UCSD-AML1 (cell line): ENCODE results near the gene KLHL29.
"Not testable (repeated sequence)": the region's sequence is repeated elsewhere in the genome, so short reads cannot be mapped to it uniquely, and the experiment has no call there.

ENCODE experiments used
- DNase-seq: peaks from one replicate; lab custom pipeline; 2025; ENCODE audit not compliant: unreplicated experiment; lab: John Stamatoyannopoulos, UW

The KLHL29 gene

DNA sequence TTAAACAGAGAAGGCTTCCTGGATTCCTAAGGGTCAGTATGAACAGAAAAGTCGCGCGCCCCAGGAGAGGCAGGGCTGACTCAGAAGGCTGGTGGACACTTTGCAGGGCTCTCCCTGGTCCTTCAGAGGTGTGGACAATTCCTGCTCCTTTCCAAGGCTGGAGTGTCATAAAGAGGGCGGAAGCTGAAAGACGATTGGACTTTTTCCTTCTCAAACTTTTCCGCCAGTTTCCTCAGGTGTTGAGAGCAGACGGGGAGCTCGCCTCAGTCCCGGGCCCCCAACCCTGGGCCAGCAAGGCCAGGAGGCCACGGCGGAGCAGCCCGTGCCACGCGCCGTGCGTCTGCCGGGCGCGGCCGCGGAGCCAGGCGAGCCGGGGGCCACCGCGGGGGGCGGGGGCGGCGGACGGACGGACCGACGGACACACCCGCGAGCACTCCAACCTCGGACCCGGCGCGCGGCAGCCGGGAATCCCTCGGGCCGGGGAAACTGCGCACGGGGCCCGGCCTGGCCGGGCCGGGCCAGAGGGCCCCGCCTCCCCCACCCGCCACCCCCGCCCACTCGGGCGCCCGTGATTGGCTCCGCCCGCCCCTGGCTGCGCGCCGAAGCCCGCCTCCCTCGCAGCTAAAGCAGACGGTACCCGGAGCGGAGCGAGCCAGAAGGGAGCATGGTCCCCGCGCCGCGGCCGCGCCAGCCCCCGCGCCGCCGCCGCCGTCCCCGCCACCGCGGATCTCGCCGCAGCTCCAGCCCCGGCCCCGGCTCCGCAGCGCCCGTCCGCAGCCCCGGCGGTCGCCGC, at the start of gene KLHL29:
Gene KLHL29, plus strand, starts transcription at position 629 of the 793 bp plus-strand sequence. CDS start 177,018 bp downstream, outside the sequence.
- DNase-seq, result no peak

- DNase-seq, result no peak
Measured at GRCh38 chr2:23335550-23335949, 49.4 kb upstream of the KLHL29 start.

- no peak for DNase-seq
Measured at GRCh38 chr2:23342075-23342474, 42.9 kb upstream of the KLHL29 start.

- DNase-seq, result no peak
Measured at GRCh38 chr2:23346029-23346428, 39.0 kb upstream of the KLHL29 start.

DNA sequence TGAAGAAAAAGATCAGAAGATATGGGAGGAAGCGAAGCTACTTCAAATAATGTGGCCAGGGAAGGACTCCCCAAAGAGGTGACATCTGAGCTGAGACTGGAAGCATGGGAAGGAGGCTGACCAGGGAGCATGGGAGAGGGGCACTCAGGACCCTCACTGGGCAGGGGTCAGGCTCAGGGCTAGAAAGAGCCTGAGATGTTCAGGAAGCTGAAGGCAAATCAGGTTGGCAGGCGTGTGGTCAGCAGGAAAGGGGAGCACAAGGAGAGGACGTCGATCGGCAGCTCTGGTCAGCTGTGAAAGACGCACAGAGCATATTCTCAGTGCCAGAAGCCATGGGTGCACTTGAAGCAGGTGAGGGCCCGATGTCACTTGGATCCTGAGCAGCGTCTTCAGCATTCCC, 38.2 kb upstream of the KLHL29 start:
- no peak for DNase-seq

- no peak for DNase-seq
Measured at GRCh38 chr2:23347471-23348092, 37.4 kb upstream of the KLHL29 start.

GRCh38 chr2:23348093-23348481, 36.9 kb upstream of the KLHL29 start:
- not testable (repeated sequence) for DNase-seq

DNA sequence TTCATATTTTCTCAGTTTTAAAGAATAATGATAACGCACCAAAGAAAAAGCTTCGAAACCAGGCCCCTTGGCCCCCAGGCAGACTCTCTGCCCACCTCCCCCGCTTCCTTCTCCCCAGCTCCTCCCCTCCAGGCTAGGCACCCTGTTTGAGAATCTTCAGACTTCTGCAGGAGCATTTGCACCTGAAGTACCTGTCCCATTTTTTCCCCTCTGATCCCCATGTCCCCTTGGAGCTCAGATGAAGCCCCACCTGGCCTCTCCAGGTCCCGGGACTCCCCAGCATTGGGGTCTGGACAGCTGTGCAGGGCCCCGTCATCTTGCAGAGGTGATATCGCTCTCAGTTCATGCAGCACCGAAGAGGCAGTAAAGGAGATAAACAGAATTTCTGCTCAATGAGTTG, 35.5 kb upstream of the KLHL29 start:
- no peak for DNase-seq

GRCh38 chr2:23350041-23350791, 34.8 kb upstream of the KLHL29 start:
- no peak for DNase-seq

DNA sequence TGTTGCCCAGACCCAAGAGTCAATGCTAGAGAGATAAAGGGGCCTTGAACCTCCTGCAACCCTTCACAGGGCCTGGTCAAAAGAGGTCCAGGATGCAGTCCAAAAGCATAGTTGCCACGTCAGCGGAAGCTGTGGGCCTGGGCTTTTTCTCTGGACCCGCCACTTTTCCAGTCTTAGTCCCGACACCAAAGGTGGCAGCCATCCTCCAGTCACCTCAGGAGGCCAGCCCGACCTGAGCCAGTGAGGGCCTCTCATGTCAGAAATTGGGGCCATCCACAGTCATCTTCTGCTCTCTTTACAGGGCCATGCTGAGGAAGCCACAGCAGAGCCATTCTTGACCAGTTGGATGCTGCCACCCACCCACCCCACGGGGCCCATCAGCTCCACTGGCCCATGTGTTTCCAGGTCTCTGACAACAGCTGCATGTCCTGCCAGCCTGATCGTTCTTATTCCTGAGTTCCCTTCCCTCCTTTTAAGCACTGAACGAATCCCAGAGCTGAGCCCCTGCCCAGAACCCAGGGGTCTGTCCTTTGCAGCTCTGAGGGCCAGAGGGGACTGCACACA, 34.1 kb upstream of the KLHL29 start:
- DNase-seq, result no peak

DNA sequence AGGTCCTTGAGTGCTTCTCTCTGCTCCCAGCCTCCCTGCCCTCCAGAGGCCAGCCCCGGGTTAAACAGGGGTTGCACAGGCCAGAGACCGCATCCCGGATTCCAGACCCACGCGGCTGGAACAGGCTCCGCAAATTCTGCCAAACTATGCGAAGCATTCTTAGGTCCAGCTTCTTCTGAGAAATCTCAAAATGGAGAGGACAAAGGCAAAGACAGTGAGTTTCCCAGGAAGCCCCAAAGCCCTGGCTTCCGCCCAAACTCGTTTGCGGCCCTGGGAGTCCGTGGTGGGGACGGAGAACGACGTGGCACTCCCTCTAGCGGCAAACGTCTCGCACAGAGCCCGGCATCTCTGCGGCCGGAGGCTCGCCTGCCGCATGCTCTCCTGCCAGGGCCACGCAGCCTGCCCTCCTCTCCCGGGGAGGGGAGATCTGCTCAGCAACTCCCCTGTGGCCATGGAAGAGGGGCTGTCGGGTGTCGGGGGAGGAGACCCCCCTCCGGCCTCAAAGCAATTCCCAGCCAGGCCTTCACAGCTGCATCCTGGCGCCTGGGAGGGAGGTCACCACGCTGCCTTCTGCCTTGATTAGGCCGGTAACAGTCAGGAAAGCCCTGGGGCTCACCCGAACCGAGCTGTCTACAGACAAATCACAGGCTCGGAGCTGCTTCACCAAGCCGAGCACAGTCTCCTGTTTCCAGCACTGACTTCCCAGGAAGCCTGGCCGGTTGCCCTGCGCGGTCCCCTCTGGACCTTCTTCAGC, 33.4 kb upstream of the KLHL29 start:
- peak; percentile 65 for DNase-seq

GRCh38 chr2:23354554-23354953, 30.4 kb upstream of the KLHL29 start:
- DNase-seq, result no peak

- DNase-seq, result no peak
Measured at GRCh38 chr2:23355001-23355400, 30.0 kb upstream of the KLHL29 start.

- no peak for DNase-seq
Measured at GRCh38 chr2:23356711-23357110, 28.3 kb upstream of the KLHL29 start.

DNA sequence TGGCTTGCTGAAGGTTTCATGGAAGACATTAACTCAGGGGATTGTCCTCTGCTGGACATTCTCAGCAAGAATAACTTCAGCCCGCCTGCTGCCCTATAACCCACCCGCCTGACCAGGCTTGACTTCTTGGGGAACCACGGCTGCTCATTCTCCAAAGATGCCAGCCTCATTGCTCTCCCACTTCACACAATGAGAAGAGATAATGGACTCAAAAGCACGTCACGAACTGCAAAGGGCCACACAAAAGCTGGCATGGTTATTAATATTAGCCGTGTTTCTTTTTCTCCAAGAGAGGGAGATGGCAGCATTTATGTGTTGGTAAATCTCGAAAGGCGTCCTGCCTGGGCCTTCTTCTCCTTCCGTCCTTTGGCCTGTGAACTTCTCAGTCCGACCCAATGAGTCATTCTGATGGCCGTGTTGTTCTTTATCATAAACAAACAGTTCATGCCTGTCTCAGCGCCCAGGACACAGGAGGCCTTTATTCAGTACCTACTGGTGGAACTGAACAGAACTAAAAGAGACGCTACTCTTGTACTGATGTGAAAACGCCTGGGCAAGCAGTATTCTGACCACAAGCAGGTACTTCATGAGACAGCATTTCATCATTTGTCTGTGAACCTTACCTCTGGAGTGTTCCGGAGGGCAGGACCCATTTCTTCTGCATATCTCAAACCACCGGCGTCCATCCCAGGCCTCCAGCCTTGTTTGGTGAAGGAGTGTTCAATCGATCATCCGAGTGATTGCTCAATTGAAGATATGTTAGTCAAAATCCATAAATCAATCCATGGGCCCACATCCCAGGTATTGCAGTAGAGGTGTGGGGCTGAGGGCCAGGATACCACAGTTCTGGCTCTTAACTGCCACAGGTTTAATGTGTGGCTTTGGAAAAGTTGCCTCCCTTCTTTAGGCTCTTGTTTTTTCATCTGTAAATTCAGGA, 25.1 kb upstream of the KLHL29 start:
- no peak for DNase-seq

DNA sequence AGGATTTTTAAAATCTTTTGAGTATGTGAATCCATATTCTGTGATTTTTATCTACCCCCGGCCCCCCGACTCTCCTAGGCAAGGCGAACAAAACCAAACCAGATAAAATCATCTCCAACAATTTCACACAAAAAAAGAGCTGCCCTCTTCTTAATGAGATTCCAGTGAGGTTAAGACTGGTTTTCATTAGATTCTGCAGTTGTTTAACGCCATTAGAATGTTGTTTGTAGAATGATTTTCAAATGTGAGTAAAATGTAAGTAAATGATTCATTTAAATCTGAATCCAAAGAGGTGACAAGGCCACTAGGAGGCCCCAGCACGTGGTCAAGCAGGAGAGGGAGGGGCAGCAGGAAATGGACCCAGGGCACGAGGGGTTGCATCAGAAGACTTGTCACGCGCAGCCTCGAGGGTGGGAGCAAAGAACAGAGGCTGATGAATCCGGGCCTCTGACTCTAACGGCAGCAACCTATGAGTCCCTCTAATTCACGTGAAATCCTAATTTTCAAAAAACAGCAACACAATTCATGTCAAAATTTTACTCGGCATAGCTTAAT, 24.3 kb upstream of the KLHL29 start:
- DNase-seq, result no peak

GRCh38 chr2:23361152-23361551, 23.8 kb upstream of the KLHL29 start:
- DNase-seq, result no peak

DNA sequence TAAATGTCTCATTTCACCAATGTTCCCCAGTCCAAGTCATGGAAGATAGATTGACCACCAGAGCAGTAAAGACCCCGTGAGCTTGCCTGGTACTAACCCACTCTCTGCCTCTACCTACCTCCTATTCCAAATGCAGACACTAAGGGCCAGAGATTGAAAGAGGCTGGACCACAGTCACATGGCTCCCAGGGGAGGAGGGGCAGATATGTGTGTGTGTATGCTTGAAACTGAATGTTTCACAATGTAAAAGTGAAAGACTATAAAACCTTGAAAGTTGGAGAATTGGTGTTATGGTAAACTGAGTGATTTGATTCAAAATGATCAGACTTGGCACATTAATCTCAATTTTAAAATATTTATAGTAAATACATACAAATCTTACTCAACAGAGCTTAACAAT, 21.7 kb upstream of the KLHL29 start:
- no peak for DNase-seq

DNA sequence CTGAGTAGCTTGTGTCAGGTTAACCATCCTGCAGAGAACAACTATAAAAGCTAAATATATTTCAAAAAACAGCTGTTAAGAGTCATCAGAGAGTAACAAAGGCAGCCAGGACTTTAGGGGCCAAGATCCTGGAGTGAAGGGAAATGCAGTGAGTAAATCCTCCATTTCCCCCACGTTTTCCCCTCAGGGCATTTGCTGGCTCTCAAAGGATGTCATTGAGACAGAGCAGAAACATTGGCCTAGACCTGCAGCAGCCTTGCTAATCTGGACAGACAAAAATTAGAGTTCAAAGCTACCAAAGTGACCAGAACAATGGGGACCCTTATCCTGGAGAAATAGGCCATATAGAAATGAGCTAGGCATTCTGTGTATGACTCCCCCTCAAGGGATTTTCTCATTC, 21.1 kb upstream of the KLHL29 start:
- DNase-seq, result no peak

DNA sequence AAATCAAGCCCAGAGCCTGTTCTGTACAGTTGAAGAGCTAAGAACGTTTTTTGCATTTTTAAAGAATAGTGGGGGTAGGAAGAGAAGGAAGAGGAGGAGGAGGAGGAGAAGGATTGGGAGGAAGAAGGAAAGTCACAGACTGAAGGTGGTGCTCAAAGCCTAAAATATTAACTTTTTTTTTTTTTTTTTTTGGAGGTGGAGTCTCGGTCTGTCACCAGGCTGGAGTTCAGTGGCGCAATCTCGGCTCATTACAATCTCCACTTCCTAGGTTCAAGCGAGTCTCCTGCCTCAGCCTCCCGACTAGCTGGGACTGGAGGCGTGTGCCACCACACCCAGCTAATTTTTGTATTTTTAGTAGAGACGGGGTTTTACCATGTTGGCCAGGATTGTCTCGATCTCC, 18.3 kb upstream of the KLHL29 start:
- no peak for DNase-seq
